ENCODE data around the gene BTNL9. TPM values are rescaled to one million over a fixed set of nuclear protein-coding genes. Genes with fewer than 3 reads are reported as not detected.
"Not testable (repeated sequence)": the region's sequence is repeated elsewhere in the genome, so short reads cannot be mapped to it uniquely, and the experiment has no call there.

The BTNL9 gene
- 100 to 1,000 TPM in 3 of 4 donors, 10 to 100 TPM in 1; 42.0 to 649 (median 160) TPM for total RNA-seq

- TF ChIP-seq CTCF (IDR thresholded peaks at IDR 0.05): no peak
- no peak for ATAC-seq (ENCODE audit: low FRiP score)
- DNase-seq (ENCODE audit: low spot score): no peak
Measured at GRCh38 chr5:181039931-181040630, at the start of gene BTNL9. TSS of gene BTNL9 (plus strand) at chr5:181040266. CDS start at chr5:181045490, 5,224 bp downstream.

GRCh38 chr5:180990882-180991242, 49.2 kb upstream of the BTNL9 start:
- no peak for TF ChIP-seq CTCF (IDR thresholded peaks at IDR 0.05)
- DNase-seq (ENCODE audit: low spot score) (no peak), ATAC-seq (ENCODE audit: low FRiP score) (no peak)

GRCh38 chr5:181001947-181002346, 38.1 kb upstream of the BTNL9 start:
- DNase-seq (ENCODE audit: low spot score) (no peak), ATAC-seq (ENCODE audit: low FRiP score) (no peak)
- no peak for TF ChIP-seq CTCF (IDR thresholded peaks at IDR 0.05)

GRCh38 chr5:181005791-181006190, 34.3 kb upstream of the BTNL9 start:
- ATAC-seq (ENCODE audit: low FRiP score) (no peak), DNase-seq (ENCODE audit: low spot score) (no peak)
- no peak for TF ChIP-seq CTCF (IDR thresholded peaks at IDR 0.05)

GRCh38 chr5:181008136-181008535, 31.9 kb upstream of the BTNL9 start:
- ATAC-seq (ENCODE audit: low FRiP score): no peak
- no peak for TF ChIP-seq CTCF (IDR thresholded peaks at IDR 0.05)
- DNase-seq (ENCODE audit: low spot score): no peak

- not testable (repeated sequence) for DNase-seq (ENCODE audit: low spot score); ATAC-seq (ENCODE audit: low FRiP score)
Measured at GRCh38 chr5:181010018-181010417, 30.0 kb upstream of the BTNL9 start.

- not testable (repeated sequence) for DNase-seq (ENCODE audit: low spot score); ATAC-seq (ENCODE audit: low FRiP score)
Measured at GRCh38 chr5:181014654-181015053, 25.4 kb upstream of the BTNL9 start.

GRCh38 chr5:181017448-181017847, 22.6 kb upstream of the BTNL9 start:
- ATAC-seq (ENCODE audit: low FRiP score); DNase-seq (ENCODE audit: low spot score): not testable (repeated sequence)

GRCh38 chr5:181020688-181021087, 19.4 kb upstream of the BTNL9 start:
- no peak for DNase-seq (ENCODE audit: low spot score)
- TF ChIP-seq CTCF (IDR thresholded peaks at IDR 0.05): no peak
- ATAC-seq (ENCODE audit: low FRiP score): no peak

Measured in omental fat pad (tissue), 4 donors.